Kidney (tissue), 14 donors: ENCODE data around the gene THAP2. TPM values are rescaled to one million over a fixed set of nuclear protein-coding genes. Genes with fewer than 3 reads are reported as not detected.
"Not testable (repeated sequence)": the region's sequence is repeated elsewhere in the genome, so short reads cannot be mapped to it uniquely, and the experiment has no call there.

Experiments
- DNase-seq, 5 donors: peaks; one replicate each; pipeline ENCODE4 v3.0.0-alpha.2; 2013 to 2020
- FAIRE-seq: peaks from 2 replicates; lab custom pipeline; 2012; peaks lifted over from hg19 to GRCh38; lab: Jason Lieb, UNC
- H3K27ac ChIP-seq, 2 donors: one replicate each; pipeline ENCODE4 v1.7.0; 2013; ENCODE audit warnings: low read depth in 2 of 2, low read length in 2 of 2, inconsistent platforms in 1 of 2
- H3K27me3 ChIP-seq: one replicate; pipeline ENCODE4 v1.7.1; 2013; ENCODE audit warnings: low read length, inconsistent platforms; ENCODE audit not compliant: control insufficient read depth, insufficient read depth
- H3K36me3 ChIP-seq, 3 donors: one replicate each; pipeline versions ENCODE4 v1.7.0 to v1.7.1; 2013; ENCODE audit warnings: low read length in 3 of 3, control low read depth in 1 of 3, inconsistent platforms in 1 of 3; ENCODE audit not compliant: insufficient read depth in 3 of 3, control insufficient read depth in 2 of 3
- H3K4me1 ChIP-seq, 3 donors: one replicate each; pipeline versions ENCODE4 v1.7.0 to v1.7.1; 2013; ENCODE audit warnings: low read length in 3 of 3, inconsistent platforms in 1 of 3, low read depth in 1 of 3; ENCODE audit not compliant: control insufficient read depth in 2 of 3, insufficient read depth in 2 of 3
- H3K4me3 ChIP-seq, 3 donors: one replicate each; pipeline versions ENCODE4 v1.7.0 to v1.8.1; 2013; ENCODE audit warnings: low read length in 3 of 3, control low read depth in 1 of 3, inconsistent platforms in 1 of 3
- H3K9ac ChIP-seq, 3 donors: one replicate each; pipeline versions ENCODE4 v1.7.0 to v1.7.1; 2013; ENCODE audit warnings: low read length in 3 of 3, control low read depth in 1 of 3, inconsistent platforms in 1 of 3
- H3K9me3 ChIP-seq, 3 donors: one replicate each; pipeline versions ENCODE4 v1.7.0 to v1.7.1; 2013; ENCODE audit warnings: low read length in 3 of 3, control low read depth in 1 of 3, inconsistent platforms in 1 of 3; ENCODE audit not compliant: control insufficient read depth in 2 of 3, insufficient read depth in 1 of 3
- CTCF ChIP-seq: IDR thresholded peaks from 3 replicates; pipeline ENCODE4 v1.5.1; 2012; ENCODE audit warnings: mild to moderate bottlenecking, moderate library complexity, borderline replicate concordance; ENCODE audit not compliant: insufficient read depth; ENCODE audit errors: extremely low read depth
- intact Hi-C: fragments of 100-400 bp; cut with DNase I; formaldehyde crosslinking; loops from one replicate; pipeline ENCODE4 v1.11.1; 2022
- polyA plus RNA-seq: library from polyadenylated mRNA; stranded (reverse); fragments of 350-450 nt; fragmentation: Illumina TruSeq; extraction: RNeasy Lipid Tissue Mini Kit (QIAGEN cat#74804); gene quantifications from one replicate; pipeline ENCODE4 v1.2.3, GENCODE V29; 2014; ENCODE audit warnings: low read depth, low replicate concordance; ENCODE audit not compliant: insufficient read depth
- total RNA-seq: library from RNA; stranded (reverse); fragmentation: NEBNext Ultra II Directional; extraction: Animal tissue kit (Norgen Biotek cat#: 25700); gene quantifications from one replicate; pipeline ENCODE4 v1.2.1, GENCODE V29; 2021
- donor health status: control.
- donor health status: control.
- donor health status: control.
- donor health status: control.
- donor health status: control.
- donor health status: DM: yes; HTN: yes; CAD: no.
- donor health status: Normal renal cell carcinoma (clear cell type).

The THAP2 gene
- total and polyA plus RNA-seq, 2 donors from 2014 or later = 3.2 to 5.0 TPM

- Histone ChIP-seq H3K4me3 (no peak overlapping the region), H3K27me3 (no peaks in the 10 kb centered on the region), H3K9ac (no peak overlapping the region), H3K36me3 (peaks cover 0 to 7% (median 0%) of the 10 kb centered on the region in 3 donors), H3K4me1 (peaks cover 0 to 18% (median 2%) of the 10 kb centered on the region in 3 donors), H3K9me3 (no peaks in the 10 kb centered on the region), H3K27ac (no peak overlapping the region)
- intact Hi-C loops = no loop called here
- FAIRE-seq (no peak), DNase-seq (no peak)
- TF ChIP-seq CTCF = no peak
Observed at GRCh38 chr12:71695782-71696181, 31.7 kb downstream of the THAP2 start.

- DNase-seq, intact Hi-C loops, H3K9me3 ChIP-seq, H3K4me1 ChIP-seq, H3K4me3 ChIP-seq, H3K36me3 ChIP-seq, H3K9ac ChIP-seq, FAIRE-seq, H3K27ac ChIP-seq, H3K27me3 ChIP-seq: not testable (repeated sequence)
Observed at GRCh38 chr12:71702181-71702580, 38.1 kb downstream of the THAP2 start.

- Histone ChIP-seq H3K4me3 (no peak overlapping the region), H3K27ac (no peak overlapping the region), H3K4me1 (no peaks in the 10 kb centered on the region), H3K9ac (no peak overlapping the region), H3K27me3 (no peaks in the 10 kb centered on the region), H3K9me3 (no peaks in the 10 kb centered on the region), H3K36me3 (peaks cover 0 to 7% (median 0%) of the 10 kb centered on the region in 3 donors)
- intact Hi-C loops = no loop called here
- FAIRE-seq (no peak), DNase-seq (no peak)
- TF ChIP-seq CTCF = no peak
Observed at GRCh38 chr12:71702590-71702989, 38.5 kb downstream of the THAP2 start.

- Histone ChIP-seq H3K27me3 (no peaks in the 10 kb centered on the region), H3K4me3 (no peak overlapping the region), H3K9ac (no peak overlapping the region), H3K36me3 (peaks cover 0 to 7% (median 0%) of the 10 kb centered on the region in 3 donors), H3K27ac (no peak overlapping the region), H3K4me1 (no peaks in the 10 kb centered on the region), H3K9me3 (no peaks in the 10 kb centered on the region)
- FAIRE-seq = no peak
- intact Hi-C loops = no loop called here
- DNase-seq = no peak
- no peak for TF ChIP-seq CTCF
Observed at GRCh38 chr12:71703206-71703605, 39.1 kb downstream of the THAP2 start.
